Measurements from ENCODE around the gene OCA2.
"Not testable (repeated sequence)": the region's sequence is repeated elsewhere in the genome, so short reads cannot be mapped to it uniquely, and the experiment has no call there.

The OCA2 gene

GRCh38 chr15:28098766-28099554 lies at the start of gene OCA2:
OCA2 (minus strand) TSS chr15:28099315; CDS start chr15:28081874, 17,441 bp downstream.
- DNase-seq (ENCODE audit: low read depth, low spot score) = peak; percentile 89

DNA sequence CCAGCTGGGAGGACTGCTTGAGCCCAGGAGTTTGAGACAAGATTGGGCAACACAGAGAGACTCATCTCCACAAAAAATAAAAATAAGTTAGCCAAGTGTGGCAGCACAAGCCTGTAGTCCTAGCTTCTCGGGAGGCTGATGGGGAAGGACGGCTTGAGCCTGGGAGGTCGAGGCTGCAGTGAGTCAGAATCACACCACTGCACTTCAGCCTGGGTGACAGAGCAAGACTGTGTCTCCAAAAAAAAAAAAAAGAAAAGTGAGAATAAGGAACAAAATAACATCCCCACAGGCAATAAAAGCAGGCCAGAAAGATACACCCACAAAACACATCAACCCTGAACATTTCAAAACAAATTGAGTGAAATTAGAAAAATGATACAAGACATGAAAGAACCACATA lies 48.7 kb upstream of the OCA2 start:
- no peak for DNase-seq (ENCODE audit: low read depth, low spot score)

DNA sequence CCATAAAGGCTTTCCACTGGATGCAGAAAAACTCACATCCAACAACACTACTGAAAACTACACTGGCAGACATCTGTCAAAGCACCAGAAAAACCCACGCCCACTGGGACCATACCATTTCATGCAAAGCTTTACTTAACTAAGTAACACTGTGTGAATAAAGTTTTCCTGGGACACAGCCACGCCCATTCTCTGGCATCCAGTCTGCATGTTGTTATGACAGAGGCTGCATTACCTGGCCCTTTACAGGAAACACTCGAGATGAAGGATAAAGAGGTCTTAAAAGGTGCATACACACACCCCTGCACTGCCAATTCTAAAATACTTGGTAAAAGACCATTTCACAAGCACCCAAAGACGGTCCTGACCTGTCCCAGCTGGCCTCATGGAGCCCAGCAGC lies 46.3 kb upstream of the OCA2 start:
- not testable (repeated sequence) for DNase-seq (ENCODE audit: low read depth, low spot score)

- no peak for DNase-seq (ENCODE audit: low read depth, low spot score)
These were observed 40.9 kb upstream of the OCA2 start for GRCh38 chr15:28140062-28140461.

DNA sequence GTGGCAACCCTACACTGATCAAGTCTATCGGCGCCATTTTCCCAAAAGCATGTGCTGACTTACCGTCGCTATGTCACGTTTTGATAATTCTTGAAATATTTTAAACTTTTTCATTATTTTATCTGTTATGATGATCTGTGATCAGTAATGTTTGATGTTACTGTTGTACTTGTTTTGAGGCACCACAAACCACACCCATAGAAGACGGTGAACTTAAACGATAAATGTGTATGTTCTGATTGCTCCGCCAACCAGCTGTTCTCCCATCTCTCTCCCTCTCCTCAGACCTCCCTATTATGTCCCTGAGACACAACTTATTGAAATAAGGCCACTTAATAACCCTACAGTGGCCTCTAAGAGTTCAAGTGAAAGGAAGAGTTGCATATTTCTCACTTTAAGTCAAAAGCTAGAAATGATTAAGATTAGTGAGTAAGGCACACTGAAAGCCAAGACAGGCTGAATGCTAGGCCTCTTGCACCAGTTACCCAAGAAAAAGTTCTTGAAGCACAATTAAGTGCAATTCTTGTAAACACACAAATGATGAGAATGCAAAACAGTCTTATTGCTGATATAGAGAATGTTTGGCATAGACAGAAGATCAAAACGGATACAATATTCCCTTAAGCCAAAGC lies 38.4 kb upstream of the OCA2 start:
- not testable (repeated sequence) for DNase-seq (ENCODE audit: low read depth, low spot score)

GRCh38 chr15:28136236-28136904 lies 37.3 kb upstream of the OCA2 start:
- not testable (repeated sequence) for DNase-seq (ENCODE audit: low read depth, low spot score)

- DNase-seq (ENCODE audit: low read depth, low spot score) = no peak
These were observed 34.2 kb upstream of the OCA2 start for GRCh38 chr15:28133281-28133680.

DNA sequence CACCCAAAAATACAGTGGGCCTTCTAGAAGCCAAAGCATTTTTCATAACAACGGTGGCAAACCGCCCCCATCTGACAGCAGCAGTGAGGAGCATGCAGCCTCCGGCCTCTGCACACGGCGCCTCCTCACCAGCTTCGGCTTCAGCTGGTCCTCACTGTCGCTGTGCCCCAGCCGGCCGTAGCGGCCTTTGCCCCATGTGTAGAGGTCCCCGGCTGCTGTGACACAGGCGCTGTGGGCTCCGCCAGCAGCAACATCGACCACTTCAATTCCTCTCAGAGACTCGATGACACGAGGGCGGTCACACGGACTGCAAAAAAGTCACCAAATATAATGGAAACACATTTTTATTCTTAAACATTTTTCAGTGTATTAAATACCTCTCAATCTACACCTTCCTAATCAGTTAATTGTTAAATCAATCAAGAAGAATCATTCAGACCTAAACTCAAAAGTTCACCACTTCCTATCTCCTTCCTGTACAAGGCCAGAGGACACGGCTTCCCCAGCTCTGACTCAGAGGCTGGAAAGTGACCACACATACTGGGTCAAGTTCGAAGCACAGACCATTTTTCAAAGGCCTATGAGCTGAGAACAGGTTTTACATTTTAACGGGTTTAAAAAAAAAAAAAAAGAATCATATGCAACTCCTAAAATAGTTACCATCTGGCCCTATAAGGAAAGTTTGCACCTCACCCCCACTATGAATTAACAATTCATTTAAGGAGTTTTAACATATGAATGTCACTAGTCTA lies 33.6 kb upstream of the OCA2 start:
- peak; percentile 42 for DNase-seq (ENCODE audit: low read depth, low spot score)

DNA sequence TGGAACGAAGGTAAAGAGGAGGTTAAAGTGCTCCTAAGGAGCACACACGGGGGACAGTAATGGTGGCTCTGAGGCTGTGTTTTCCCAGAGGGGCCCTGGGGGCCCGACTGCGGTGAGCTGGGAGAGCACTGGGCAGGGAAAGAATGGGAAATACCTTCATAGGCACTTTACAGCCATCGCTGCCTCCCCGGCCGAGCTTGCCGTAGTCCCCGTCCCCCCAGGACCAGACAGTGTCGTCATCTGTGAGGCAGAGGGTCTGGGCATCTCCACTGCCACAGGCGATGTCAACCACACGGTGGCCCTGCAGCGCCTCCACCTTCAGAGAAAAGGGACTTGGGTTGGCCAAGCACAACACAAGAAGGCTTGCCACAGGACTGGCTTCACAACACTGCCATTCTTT lies 32.8 kb upstream of the OCA2 start:
- no peak for DNase-seq (ENCODE audit: low read depth, low spot score)

- no peak for DNase-seq (ENCODE audit: low read depth, low spot score)
These were observed 32.3 kb upstream of the OCA2 start for GRCh38 chr15:28131400-28131799.

GRCh38 chr15:28130651-28131050 lies 31.5 kb upstream of the OCA2 start:
- DNase-seq (ENCODE audit: low read depth, low spot score) = no peak

GRCh38 chr15:28129231-28129848 lies 30.2 kb upstream of the OCA2 start:
- DNase-seq (ENCODE audit: low read depth, low spot score) = no peak

- no peak for DNase-seq (ENCODE audit: low read depth, low spot score)
These were observed 28.9 kb upstream of the OCA2 start for GRCh38 chr15:28128031-28128430.

GRCh38 chr15:28127036-28127435 lies 27.9 kb upstream of the OCA2 start:
- DNase-seq (ENCODE audit: low read depth, low spot score) = no peak

GRCh38 chr15:28125673-28126651 lies 26.8 kb upstream of the OCA2 start:
- peak; percentile 74 for DNase-seq (ENCODE audit: low read depth, low spot score)

GRCh38 chr15:28124841-28125240 lies 25.7 kb upstream of the OCA2 start:
- DNase-seq (ENCODE audit: low read depth, low spot score) = no peak

GRCh38 chr15:28123408-28124023 lies 24.4 kb upstream of the OCA2 start:
- peak; percentile 93 for DNase-seq (ENCODE audit: low read depth, low spot score)

DNA sequence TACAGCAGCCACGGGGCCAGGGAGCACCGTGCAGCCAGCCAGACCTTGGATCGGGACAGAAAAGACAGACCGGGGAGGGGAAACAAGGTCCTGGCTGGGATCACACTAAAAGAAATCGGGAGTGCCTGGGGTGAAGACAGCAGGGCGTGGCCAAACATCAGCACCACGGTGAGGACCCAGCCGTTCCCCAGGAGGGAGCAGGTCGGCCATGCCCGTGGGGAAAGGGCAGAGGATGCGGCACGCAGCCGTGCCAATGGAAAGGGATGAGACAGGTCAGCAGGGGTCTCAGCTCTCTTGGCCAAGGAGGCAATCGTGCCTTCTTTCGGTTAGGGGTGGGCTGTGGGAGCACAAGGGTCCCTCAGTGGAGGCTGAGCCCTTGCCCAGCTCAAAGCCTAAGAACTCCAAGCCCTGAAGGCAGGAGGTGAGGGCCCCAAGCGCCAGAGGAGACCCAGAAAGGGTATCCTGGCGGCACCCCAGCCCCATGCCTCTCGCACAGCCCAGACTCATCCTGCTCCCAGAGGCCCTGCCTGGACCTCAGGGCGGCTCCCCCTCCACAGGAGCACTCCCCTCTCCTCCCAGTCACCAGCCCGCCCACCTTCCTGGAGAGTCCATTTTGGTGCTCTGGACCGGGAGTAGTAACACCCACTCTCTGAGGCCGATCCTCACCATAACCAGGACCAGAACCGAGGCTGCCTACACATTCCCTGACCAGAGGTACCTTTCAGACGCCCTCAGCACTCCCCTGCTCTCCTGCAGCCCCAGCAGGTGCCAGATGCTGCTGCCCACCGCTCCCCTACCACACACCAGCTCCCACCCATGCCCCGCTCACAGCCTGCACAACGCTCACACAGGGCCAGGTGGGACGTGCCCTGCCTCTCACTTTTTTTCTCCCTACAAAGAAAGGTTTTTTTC lies 23.2 kb upstream of the OCA2 start:
- no peak for DNase-seq (ENCODE audit: low read depth, low spot score)

DNA sequence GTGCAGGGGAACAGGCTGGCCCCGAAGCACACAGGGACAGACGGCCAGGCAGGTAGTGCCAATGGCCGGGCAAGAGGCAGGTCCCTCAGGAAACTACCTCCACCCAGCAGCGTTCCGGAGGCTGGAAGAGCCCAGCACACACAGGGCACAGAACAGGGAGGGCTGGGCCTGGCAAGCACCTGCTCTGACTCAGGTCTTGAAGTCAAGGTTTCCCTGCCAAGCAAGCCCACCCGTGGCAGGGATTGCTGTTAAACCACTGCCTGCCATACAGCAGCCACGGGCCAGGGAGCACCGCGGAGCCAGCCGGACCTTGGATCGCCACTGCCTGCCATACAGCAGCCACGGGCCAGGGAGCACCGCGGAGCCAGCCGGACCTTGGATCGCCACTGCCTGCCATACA lies 22.5 kb upstream of the OCA2 start:
- not testable (repeated sequence) for DNase-seq (ENCODE audit: low read depth, low spot score)
